HG03520 (cell line): ENCODE data around the gene CDH8.

Experiments used
- ATAC-seq: cut with Tn5 transposase; IDR thresholded peaks from one replicate; pipeline ENCODE4 v1.9.1; 2021; ENCODE audit warnings: mild to moderate bottlenecking, moderate library complexity; ENCODE audit not compliant: unreplicated experiment

Gene CDH8

GRCh38 chr16:61665512-61665911 is 370.7 kb downstream of the CDH8 start:
- ATAC-seq, result no peak

DNA sequence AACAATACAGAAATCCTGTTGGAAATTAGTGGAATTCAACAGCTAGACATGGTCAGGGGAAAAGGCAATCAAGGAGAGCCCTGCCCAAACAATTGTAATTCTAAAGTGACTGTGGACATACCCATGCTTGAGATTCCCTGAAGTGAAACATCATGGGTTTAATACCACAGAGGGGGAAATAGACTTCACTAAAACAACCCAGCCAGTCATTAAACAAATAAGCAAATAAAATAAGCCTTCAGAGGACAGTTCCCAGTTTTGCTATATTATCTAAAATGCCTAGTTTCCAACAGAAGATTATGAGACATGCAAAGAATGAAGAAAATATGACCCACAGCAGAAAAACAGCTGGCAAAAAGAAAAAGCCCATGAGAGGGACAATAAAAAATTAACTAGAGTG is 376.3 kb downstream of the CDH8 start:
- ATAC-seq, result no peak

DNA sequence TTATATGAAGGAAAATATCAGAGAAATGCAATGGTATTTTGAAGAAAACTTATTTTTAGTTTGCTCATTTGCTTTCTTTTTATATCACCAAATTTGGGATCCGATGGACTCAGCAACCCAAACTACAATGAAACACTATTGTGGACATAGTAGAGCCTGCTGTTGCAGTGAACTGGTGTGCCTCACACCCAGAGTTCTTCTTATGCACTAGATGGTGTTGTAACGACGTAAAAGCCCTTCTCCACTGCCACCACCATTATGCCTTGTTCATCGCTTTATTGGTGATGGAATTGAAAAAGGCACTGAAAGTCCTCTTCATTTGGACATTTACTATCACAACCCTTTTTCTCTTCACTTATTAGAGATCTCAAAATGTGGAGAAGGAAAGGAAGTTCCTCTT is 381.3 kb downstream of the CDH8 start:
- ATAC-seq, result no peak

DNA sequence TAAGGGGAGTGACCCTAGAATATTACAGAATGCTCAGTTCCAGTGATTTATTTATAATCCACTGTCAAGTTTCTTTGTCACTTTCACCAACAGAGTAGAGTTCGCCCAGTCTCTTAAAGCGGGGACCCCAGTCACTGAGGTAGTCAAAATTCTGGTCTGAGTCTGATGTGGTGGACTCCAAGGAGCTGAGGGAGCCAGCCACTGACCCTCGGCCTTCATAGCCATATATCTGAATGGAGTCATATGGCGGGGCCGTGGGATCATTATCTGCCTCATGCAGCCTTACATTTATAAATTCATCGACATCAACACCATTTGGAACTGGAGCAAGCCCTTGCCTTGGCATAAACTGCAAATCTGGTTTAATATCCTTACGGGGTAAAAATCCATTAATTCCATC is 382.7 kb downstream of the CDH8 start:
- no peak for ATAC-seq

DNA sequence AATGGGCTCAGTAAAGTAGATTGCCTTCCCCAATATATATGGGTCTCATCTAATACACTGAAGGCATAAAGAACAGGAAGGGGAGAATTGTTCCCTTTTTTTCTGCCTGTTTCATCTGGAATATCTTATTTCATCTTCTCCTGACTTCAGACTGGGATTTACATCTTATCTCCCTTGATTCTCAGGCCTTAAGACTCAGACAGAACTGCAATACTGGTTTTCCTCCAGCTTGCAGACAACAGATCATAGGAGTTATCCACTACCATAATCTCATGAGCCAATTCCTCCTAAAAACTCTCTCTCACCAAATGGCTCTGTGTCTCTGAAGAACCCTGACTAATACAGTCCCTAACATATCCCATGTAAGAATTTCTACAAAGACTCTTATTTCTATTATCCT is 390.7 kb downstream of the CDH8 start:
- no peak for ATAC-seq

DNA sequence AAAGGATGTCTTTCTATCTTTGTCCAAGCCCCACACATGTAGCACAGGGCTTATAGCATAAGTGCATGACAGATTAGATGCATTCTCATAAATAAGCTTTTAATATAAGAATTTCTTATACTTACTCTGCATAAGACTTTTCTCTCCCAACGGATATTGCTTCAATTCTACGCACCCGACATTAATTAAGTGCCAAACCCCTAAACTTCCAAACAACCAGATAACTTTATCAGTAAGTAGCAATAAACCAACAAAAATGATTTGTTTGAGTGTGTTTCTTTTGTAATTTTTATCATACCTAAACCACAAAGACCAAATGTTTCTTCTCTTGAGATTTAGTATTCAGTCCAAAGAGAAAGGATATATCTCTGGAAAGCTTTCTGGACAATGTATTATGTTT is 391.5 kb downstream of the CDH8 start:
- no peak for ATAC-seq

DNA sequence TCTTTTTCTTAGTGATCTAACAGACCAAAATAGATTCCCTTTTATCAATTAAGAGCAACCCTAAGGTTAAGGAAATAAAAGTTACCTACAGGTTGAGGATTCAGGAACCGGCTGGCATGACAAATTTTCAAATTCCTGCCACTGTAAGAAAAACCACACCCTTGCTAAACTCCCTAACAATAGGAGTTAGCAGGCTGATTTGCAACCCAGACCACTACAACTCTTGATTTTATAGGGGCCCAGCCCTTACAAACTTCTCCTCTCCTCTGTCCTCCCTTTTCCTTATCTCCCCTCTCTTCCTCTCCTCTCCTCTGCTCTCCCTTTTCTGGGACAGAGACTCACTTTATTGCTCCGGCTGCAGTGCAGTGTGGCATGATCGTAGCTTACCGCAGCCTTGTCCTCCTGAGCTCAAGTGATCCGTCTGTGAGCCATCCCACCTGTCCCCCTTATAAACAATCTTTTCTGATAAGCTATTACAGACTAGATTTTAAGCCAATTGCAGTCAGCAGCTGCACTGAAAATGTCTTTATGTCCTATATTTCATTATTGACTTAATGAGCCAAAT is 418.9 kb downstream of the CDH8 start:
- ATAC-seq, result no peak

GRCh38 chr16:61616088-61616487 is 420.1 kb downstream of the CDH8 start:
- no peak for ATAC-seq

DNA sequence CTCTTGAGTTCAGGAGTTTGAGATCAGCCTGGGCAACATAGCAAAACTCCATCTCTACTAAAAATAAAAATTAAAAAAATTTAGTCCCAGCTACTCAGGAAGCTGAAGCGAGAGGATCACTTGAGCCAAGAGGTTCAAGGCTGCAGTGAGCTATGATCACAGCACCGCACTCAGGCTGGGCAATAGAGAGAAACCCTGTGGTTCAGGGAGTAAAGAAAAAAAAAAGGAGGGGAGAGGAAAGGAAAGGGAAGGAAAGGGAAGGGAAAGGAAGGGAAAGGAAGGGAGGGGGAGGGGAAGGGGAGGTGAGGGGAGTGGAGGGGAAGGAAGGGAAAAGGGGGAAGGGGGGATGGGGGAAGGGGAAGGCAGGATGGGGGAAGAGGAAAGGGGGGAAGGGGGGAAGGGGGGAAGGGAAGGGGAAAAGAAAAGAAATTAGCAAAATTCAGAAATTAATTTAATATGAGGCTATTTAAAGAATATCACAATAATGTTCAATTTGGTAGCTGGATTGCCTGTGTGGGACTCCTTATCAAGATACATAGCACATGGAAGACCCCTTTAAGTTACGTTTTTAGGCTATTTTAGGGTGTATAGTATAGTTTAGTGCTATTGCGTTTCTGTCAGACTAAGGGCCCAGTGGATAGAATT is 424.3 kb downstream of the CDH8 start:
- no peak for ATAC-seq

DNA sequence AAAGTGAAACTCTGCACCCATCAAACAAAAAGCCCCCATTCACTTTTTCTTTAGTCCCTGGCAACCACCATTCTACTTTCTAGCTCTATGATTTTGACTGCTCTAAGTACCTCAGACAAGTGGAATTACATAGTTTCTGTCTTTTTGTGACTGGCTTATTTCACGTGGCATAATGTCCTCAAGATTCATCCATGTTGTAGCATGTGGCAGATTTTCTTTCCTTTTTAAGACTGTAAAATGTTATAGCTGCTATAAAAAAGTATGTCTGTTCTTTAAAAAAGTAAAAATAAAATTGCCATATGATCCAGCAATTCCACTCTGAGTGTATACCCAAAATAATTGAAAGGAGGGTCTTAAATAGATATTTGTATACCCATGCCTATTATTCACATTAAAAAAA is 429.7 kb downstream of the CDH8 start:
- ATAC-seq, result no peak
